GM23338 (cell line): Measurements from ENCODE around the gene LIMK2. TPM values are rescaled to one million over a fixed set of nuclear protein-coding genes. Genes with fewer than 3 reads are reported as not detected.

ENCODE experiments used
- ATAC-seq: fragments of 200-7000 bp; cut with Tn5 transposase; 3 replicates; pipeline ENCODE4 v1.9.1; 2020
- DNase-seq: peaks from one replicate; pipeline ENCODE4 v3.0.0-alpha.2; 2015; ENCODE audit warnings: low spot score
- H2AFZ ChIP-seq: fragments of 200-600 bp; sonication (generic); 2 replicates; pipeline ENCODE4 v1.8.0; 2016; ENCODE audit warnings: antibody characterized with exemption, mild to moderate bottlenecking, moderate library complexity
- H3F3A ChIP-seq: fragments of 200-600 bp; sonication (generic); replicated peaks from 2 replicates; pipeline ENCODE4 v1.8.0; 2017; ENCODE audit warnings: antibody characterized with exemption, mixed run types, low read depth
- H3K27ac ChIP-seq: fragments of 200-600 bp; sonication (generic); 2 replicates; pipeline ENCODE4 v1.6.1; 2016; ENCODE audit warnings: low read depth
- H3K27me3 ChIP-seq: fragments of 200-600 bp; sonication (generic); 2 replicates; pipeline ENCODE4 v1.8.0; 2016; ENCODE audit warnings: mild to moderate bottlenecking, mixed run types, moderate library complexity; ENCODE audit not compliant: insufficient read depth
- H3K36me3 ChIP-seq: fragments of 200-600 bp; sonication (generic); 2 replicates; pipeline ENCODE4 v1.8.0; 2016; ENCODE audit warnings: mild to moderate bottlenecking; ENCODE audit not compliant: insufficient read depth
- H3K4me1 ChIP-seq: fragments of 200-600 bp; sonication (generic); 2 replicates; pipeline ENCODE4 v1.8.0; 2016; ENCODE audit warnings: mild to moderate bottlenecking, moderate library complexity; ENCODE audit not compliant: insufficient read depth
- H3K4me2 ChIP-seq: fragments of 200-600 bp; sonication (generic); 2 replicates; pipeline ENCODE4 v1.7.1; 2017; ENCODE audit warnings: mixed run types
- H3K4me3 ChIP-seq: fragments of 200-600 bp; sonication (generic); 2 replicates; pipeline ENCODE4 v1.6.1; 2016; ENCODE audit warnings: mixed run types
- H3K79me2 ChIP-seq: fragments of 200-600 bp; sonication (generic); replicated peaks from 2 replicates; pipeline ENCODE4 v1.8.0; 2017; ENCODE audit warnings: mild to moderate bottlenecking; ENCODE audit not compliant: insufficient read depth
- H3K9me2 ChIP-seq: fragments of 200-600 bp; sonication (generic); 2 replicates; pipeline ENCODE4 v1.8.0; 2017; ENCODE audit not compliant: insufficient read depth
- H4K20me1 ChIP-seq: fragments of 200-600 bp; sonication (generic); replicated peaks from 2 replicates; pipeline ENCODE4 v1.8.0; 2017; ENCODE audit warnings: mild to moderate bottlenecking; ENCODE audit not compliant: insufficient read depth
- H3K27ac Mint-ChIP-seq: 2 replicates; pipeline ENCODE4 v1.8.0; 2020; ENCODE audit warnings: inconsistent platforms, mild to moderate bottlenecking, moderate library complexity, mixed read lengths
- H3K27me3 Mint-ChIP-seq: 3 replicates; pipeline ENCODE4 v1.8.0; 2022; ENCODE audit warnings: low read depth, mild to moderate bottlenecking, moderate library complexity, mixed read lengths, inconsistent platforms; ENCODE audit not compliant: insufficient read depth, poor library complexity
- H3K36me3 Mint-ChIP-seq: 3 replicates; pipeline ENCODE4 v1.8.0; 2021; ENCODE audit warnings: low read depth, mild to moderate bottlenecking, inconsistent platforms, moderate library complexity, mixed read lengths
- H3K4me1 Mint-ChIP-seq: 3 replicates; pipeline ENCODE4 v1.8.0; 2020; ENCODE audit warnings: mild to moderate bottlenecking, inconsistent platforms, mixed read lengths
- H3K4me3 Mint-ChIP-seq: 3 replicates; pipeline ENCODE4 v1.8.0; 2021; ENCODE audit warnings: moderate library complexity, mild to moderate bottlenecking, inconsistent platforms, mixed read lengths
- H3K9me3 Mint-ChIP-seq: 3 replicates; pipeline ENCODE4 v1.8.0; 2020; ENCODE audit warnings: moderate library complexity, mild to moderate bottlenecking, inconsistent platforms, mixed read lengths
- CREB1 ChIP-seq: fragments of 250-450 bp; sonication (Bioruptor Pico); IDR thresholded peaks from 2 replicates; pipeline ENCODE4 v1.5.0; 2020; ENCODE audit warnings: low read depth, mild to moderate bottlenecking, moderate library complexity
- CTCF ChIP-seq, 2 experiments: fragments of 200-600 bp in 1 of 2; sonication (generic) in 1 of 2; conservative IDR thresholded peaks; 2 replicates each; pipeline versions ENCODE4 v1.5.1 to v1.6.1; 2016 to 2017; ENCODE audit warnings: antibody characterized with exemption in 2 of 2, low read depth in 2 of 2, mild to moderate bottlenecking in 2 of 2, moderate library complexity in 1 of 2
- ETS1 ChIP-seq: IDR thresholded peaks from 2 replicates; pipeline ENCODE4 v1.6.1; 2016; ENCODE audit warnings: antibody characterized with exemption
- EZH2 ChIP-seq: fragments of 200-600 bp; sonication (generic); IDR thresholded peaks from one replicate; pipeline ENCODE4 v1.8.0; 2017; ENCODE audit warnings: antibody characterized with exemption, mild to moderate bottlenecking, low read depth; ENCODE audit not compliant: unreplicated experiment
- NANOG ChIP-seq: IDR thresholded peaks from 2 replicates; pipeline ENCODE4 v1.6.1; 2016; ENCODE audit warnings: antibody characterized with exemption, borderline replicate concordance
- REST ChIP-seq: IDR thresholded peaks from one replicate; pipeline ENCODE4 v1.6.1; 2018; ENCODE audit warnings: antibody characterized with exemption; ENCODE audit not compliant: unreplicated experiment
- ZNF114 ChIP-seq: fragments of 250-450 bp; sonication (Bioruptor Pico); IDR thresholded peaks from 2 replicates; pipeline ENCODE4 v1.5.0; 2020; ENCODE audit warnings: mild to moderate bottlenecking, moderate library complexity
- ZNF462 ChIP-seq: fragments of 250-450 bp; sonication (Bioruptor Pico); IDR thresholded peaks from 2 replicates; pipeline ENCODE4 v1.5.0; 2020; ENCODE audit warnings: mild to moderate bottlenecking, moderate library complexity
- polyA plus RNA-seq: library from polyadenylated mRNA; unstranded; fragments of >200 nt; fragmentation: Nextera tagmentation; extraction: Ambion mirVana; gene quantifications from 2 replicates; pipeline ENCODE4 v1.2.1, GENCODE V29; 2016
- total RNA-seq: library from RNA; depleted of rRNA; stranded (reverse); fragments of >200 nt; shearing (Covaris generic); gene quantifications from 2 replicates; pipeline ENCODE4 v1.2.3, GENCODE V29; 2014

The LIMK2 gene
- total and polyA plus RNA-seq, 2 experiments from 2014 or later = 12.5 to 39.8 TPM

- TF ChIP-seq ZNF462 (CRISPR knock-in tag) (no peak), EZH2 (no peak), NANOG (no peak)
Measured at GRCh38 chr22:31179345-31179744, 32.8 kb upstream of the LIMK2 start (continued).

- Histone ChIP-seq H3F3A (no peaks in the 10 kb centered on the region), H3K4me2 (no peak overlapping the region), H2AFZ (no peak overlapping the region), H3K79me2 (no peaks in the 10 kb centered on the region; the same call in 1 of the 2 replicates), H3K36me3 (no peaks in the 10 kb centered on the region), H3K27ac (no peak overlapping the region), H3K4me3 (no peak overlapping the region), H3K4me1 (no peaks in the 10 kb centered on the region), H4K20me1 (no peaks in the 10 kb centered on the region), H3K27me3 (no peaks in the 10 kb centered on the region), H3K9me2 (0 out of 2 replicates have a peak, but pooled peaks cover 2% of the 10 kb centered on the region)
- TF ChIP-seq REST (no peak), ZNF114 (CRISPR knock-in tag) (no peak), ETS1 (no peak), CTCF (conservative IDR thresholded peaks at IDR 0.05; ENCODE audit: low read depth in 2 of 2) (no peak), CREB1 (no peak), EZH2 (no peak)
- H3K9me3 Mint-ChIP-seq = peaks cover 19% of the 10 kb centered on the region
- peaks cover 34% of the 10 kb centered on the region; the same call in 2 of the 3 replicates for H3K36me3 Mint-ChIP-seq
- H3K27me3 Mint-ChIP-seq = no peaks in the 10 kb centered on the region
- H3K4me1 Mint-ChIP-seq = no peaks in the 10 kb centered on the region; the same call in 2 of the 3 replicates
- no peak overlapping the region for H3K4me3 Mint-ChIP-seq
- H3K27ac Mint-ChIP-seq = no peak overlapping the region
- ATAC-seq = no peak
- no peak for DNase-seq
Measured at GRCh38 chr22:31184015-31184414, 28.1 kb upstream of the LIMK2 start.
